Body of pancreas (tissue), 4 donors: ENCODE measurements around the gene CARD6.

Experiments used
- POLR2A ChIP-seq, 3 donors: fragments of 450-650 bp; IDR thresholded peaks; one replicate each; pipeline ENCODE4 v1.6.1; 2016; ENCODE audit warnings: antibody characterized with exemption in 3 of 3, mild to moderate bottlenecking in 2 of 3
- TF ChIP-seq, protein P1 (sequence below), 7 experiments: fragments of 450-650 bp in 4 of 7; fragments of 200-600 bp in 3 of 7; sonication (generic) in 3 of 7; IDR thresholded peaks; one replicate each; pipeline ENCODE4 v1.5.1; 2016 to 2019; ENCODE audit warnings: antibody characterized with exemption in 7 of 7

DNA sequence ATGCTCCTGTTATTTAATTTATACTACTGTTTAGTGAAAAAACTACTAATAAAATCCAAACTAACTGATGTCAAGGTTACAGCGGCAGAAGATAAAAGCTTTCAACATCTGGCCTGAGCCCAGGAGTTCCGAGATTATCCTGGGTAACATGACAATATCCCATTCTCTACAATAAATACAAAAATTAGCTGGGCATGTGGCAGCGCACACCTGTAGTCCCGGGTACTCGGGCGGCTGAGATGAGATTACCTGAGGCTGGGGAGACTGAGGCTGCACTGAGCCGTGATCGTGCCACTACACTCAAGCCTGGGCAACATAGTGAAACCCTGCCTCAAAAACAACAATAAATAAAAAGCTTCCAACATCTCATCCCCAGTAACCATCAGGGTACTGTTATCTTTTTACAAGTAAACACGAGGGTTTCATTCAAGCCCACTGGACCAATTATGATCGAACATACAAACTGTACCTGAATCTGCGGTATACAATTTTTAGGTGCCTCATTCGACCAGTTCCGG, 7.4 kb upstream of the CARD6 start:
- TF ChIP-seq, protein P1, sequence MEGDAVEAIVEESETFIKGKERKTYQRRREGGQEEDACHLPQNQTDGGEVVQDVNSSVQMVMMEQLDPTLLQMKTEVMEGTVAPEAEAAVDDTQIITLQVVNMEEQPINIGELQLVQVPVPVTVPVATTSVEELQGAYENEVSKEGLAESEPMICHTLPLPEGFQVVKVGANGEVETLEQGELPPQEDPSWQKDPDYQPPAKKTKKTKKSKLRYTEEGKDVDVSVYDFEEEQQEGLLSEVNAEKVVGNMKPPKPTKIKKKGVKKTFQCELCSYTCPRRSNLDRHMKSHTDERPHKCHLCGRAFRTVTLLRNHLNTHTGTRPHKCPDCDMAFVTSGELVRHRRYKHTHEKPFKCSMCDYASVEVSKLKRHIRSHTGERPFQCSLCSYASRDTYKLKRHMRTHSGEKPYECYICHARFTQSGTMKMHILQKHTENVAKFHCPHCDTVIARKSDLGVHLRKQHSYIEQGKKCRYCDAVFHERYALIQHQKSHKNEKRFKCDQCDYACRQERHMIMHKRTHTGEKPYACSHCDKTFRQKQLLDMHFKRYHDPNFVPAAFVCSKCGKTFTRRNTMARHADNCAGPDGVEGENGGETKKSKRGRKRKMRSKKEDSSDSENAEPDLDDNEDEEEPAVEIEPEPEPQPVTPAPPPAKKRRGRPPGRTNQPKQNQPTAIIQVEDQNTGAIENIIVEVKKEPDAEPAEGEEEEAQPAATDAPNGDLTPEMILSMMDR (IDR thresholded peaks at IDR 0.05) = no peak
- no peak for TF ChIP-seq POLR2A (IDR thresholded peaks at IDR 0.05)
